ENCODE results near the gene SS18L1.

GRCh38 chr20:62231292-62231691, 87.7 kb downstream of the SS18L1 start:
- TF ChIP-seq, protein P1, sequence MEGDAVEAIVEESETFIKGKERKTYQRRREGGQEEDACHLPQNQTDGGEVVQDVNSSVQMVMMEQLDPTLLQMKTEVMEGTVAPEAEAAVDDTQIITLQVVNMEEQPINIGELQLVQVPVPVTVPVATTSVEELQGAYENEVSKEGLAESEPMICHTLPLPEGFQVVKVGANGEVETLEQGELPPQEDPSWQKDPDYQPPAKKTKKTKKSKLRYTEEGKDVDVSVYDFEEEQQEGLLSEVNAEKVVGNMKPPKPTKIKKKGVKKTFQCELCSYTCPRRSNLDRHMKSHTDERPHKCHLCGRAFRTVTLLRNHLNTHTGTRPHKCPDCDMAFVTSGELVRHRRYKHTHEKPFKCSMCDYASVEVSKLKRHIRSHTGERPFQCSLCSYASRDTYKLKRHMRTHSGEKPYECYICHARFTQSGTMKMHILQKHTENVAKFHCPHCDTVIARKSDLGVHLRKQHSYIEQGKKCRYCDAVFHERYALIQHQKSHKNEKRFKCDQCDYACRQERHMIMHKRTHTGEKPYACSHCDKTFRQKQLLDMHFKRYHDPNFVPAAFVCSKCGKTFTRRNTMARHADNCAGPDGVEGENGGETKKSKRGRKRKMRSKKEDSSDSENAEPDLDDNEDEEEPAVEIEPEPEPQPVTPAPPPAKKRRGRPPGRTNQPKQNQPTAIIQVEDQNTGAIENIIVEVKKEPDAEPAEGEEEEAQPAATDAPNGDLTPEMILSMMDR (IDR thresholded peaks at IDR 0.05 in 8 of 11, conservative IDR thresholded peaks at IDR 0.05 in 3 of 11), result no peak
- TF ChIP-seq POLR2A (IDR thresholded peaks at IDR 0.05), result no peak
- TF ChIP-seq POLR2AphosphoS5 (IDR thresholded peaks at IDR 0.05), result no peak

Data from spleen (tissue), 7 donors.